GM18867 (cell line): ENCODE data around the gene ATP8B2.
"Not testable (repeated sequence)": the region's sequence is repeated elsewhere in the genome, so short reads cannot be mapped to it uniquely, and the experiment has no call there.

ENCODE experiments used
- ATAC-seq: cut with Tn5 transposase; IDR thresholded peaks from one replicate; pipeline ENCODE4 v1.9.1; 2021; ENCODE audit warnings: mild to moderate bottlenecking, moderate library complexity; ENCODE audit not compliant: unreplicated experiment

ATP8B2 gene

GRCh38 chr1:154324669-154325582 lies at the start of gene ATP8B2:
TSS of gene ATP8B2 (plus strand) at chr1:154325525. CDS start at chr1:154328142, 2,617 bp downstream.
- ATAC-seq: peak; percentile 50

GRCh38 chr1:154276797-154277196 lies 48.5 kb upstream of the ATP8B2 start:
- ATAC-seq: no peak

GRCh38 chr1:154287591-154287990 lies 37.7 kb upstream of the ATP8B2 start:
- ATAC-seq: not testable (repeated sequence)

- ATAC-seq: no peak
These were observed 36.7 kb upstream of the ATP8B2 start for GRCh38 chr1:154288661-154289060.

- ATAC-seq: no peak
These were observed 34.4 kb upstream of the ATP8B2 start for GRCh38 chr1:154290921-154291320.

GRCh38 chr1:154295408-154296235 lies 29.7 kb upstream of the ATP8B2 start:
- ATAC-seq: no peak

- ATAC-seq: no peak
These were observed 23.7 kb upstream of the ATP8B2 start for GRCh38 chr1:154301582-154301981.

- ATAC-seq: no peak
These were observed 20.5 kb upstream of the ATP8B2 start for GRCh38 chr1:154304664-154305337.

GRCh38 chr1:154306151-154306550 lies 19.2 kb upstream of the ATP8B2 start:
- no peak for ATAC-seq

GRCh38 chr1:154307670-154308270 lies 17.6 kb upstream of the ATP8B2 start:
- not testable (repeated sequence) for ATAC-seq

GRCh38 chr1:154309136-154309535 lies 16.2 kb upstream of the ATP8B2 start:
- not testable (repeated sequence) for ATAC-seq

GRCh38 chr1:154312229-154313065 lies 12.9 kb upstream of the ATP8B2 start:
- ATAC-seq: not testable (repeated sequence)

- ATAC-seq: no peak
These were observed 12.3 kb upstream of the ATP8B2 start for GRCh38 chr1:154313066-154313356.

- ATAC-seq: not testable (repeated sequence)
These were observed 11.1 kb upstream of the ATP8B2 start for GRCh38 chr1:154314226-154314625.

GRCh38 chr1:154316704-154317103 lies 8.6 kb upstream of the ATP8B2 start:
- ATAC-seq: no peak

GRCh38 chr1:154318386-154318785 lies 6.9 kb upstream of the ATP8B2 start:
- no peak for ATAC-seq

GRCh38 chr1:154320882-154321608 lies 4.3 kb upstream of the ATP8B2 start, which contains the start of gene AQP10:
TSS of gene AQP10 (plus strand) at chr1:154321093. CDS start at chr1:154321156, 63 bp downstream.
- ATAC-seq: no peak

GRCh38 chr1:154321609-154321934 lies 3.8 kb upstream of the ATP8B2 start:
- not testable (repeated sequence) for ATAC-seq

- no peak for ATAC-seq
These were observed 1.8 kb upstream of the ATP8B2 start for GRCh38 chr1:154323493-154323892.
